HepG2 (cell line): ENCODE results near the gene GZF1. TPM values are rescaled to one million over a fixed set of nuclear protein-coding genes. Genes with fewer than 3 reads are reported as not detected.

Experiments
- BHLHE40 ChIP-seq: IDR thresholded peaks from 2 replicates; pipeline ENCODE4 v1.6.1; 2011; ENCODE audit warnings: low read length, improper control_type of control experiment
- FOXC1 ChIP-seq: sonication (generic); formaldehyde crosslinking; IDR thresholded peaks from 2 replicates; pipeline ENCODE4 v1.8.0; 2022; ENCODE audit warnings: mild to moderate bottlenecking, missing genetic modification reagents, borderline replicate concordance
- GMEB2 ChIP-seq: IDR thresholded peaks from 2 replicates; pipeline ENCODE4 v1.6.1; 2016; ENCODE audit warnings: missing biosample characterization, missing genetic modification reagents, low read depth
- HHEX ChIP-seq: IDR thresholded peaks from 2 replicates; pipeline ENCODE4 v1.6.1; 2016; ENCODE audit warnings: control low read depth
- HOXA5 ChIP-seq: sonication (generic); formaldehyde crosslinking; IDR thresholded peaks from 2 replicates; pipeline ENCODE4 v1.4.0; 2020; ENCODE audit warnings: missing genetic modification reagents
- KLF12 ChIP-seq: sonication (generic); formaldehyde crosslinking; IDR thresholded peaks from 2 replicates; pipeline ENCODE4 v1.4.0; 2020; ENCODE audit warnings: missing genetic modification reagents, borderline replicate concordance
- KLF13 ChIP-seq: sonication (generic); formaldehyde crosslinking; IDR thresholded peaks from 2 replicates; pipeline ENCODE4 v1.4.0; 2020; ENCODE audit warnings: mild to moderate bottlenecking, missing genetic modification reagents
- KLF9 ChIP-seq: IDR thresholded peaks from 2 replicates; pipeline ENCODE4 v1.6.1; 2016; ENCODE audit warnings: low read depth
- MEIS1 ChIP-seq: sonication (generic); formaldehyde crosslinking; IDR thresholded peaks from 2 replicates; pipeline ENCODE4 v1.9.0; 2021; ENCODE audit warnings: mild to moderate bottlenecking, missing genetic modification reagents, moderate library complexity, borderline replicate concordance
- NCOA1 ChIP-seq: sonication (generic); formaldehyde crosslinking; IDR thresholded peaks from 2 replicates; pipeline ENCODE4 v1.9.0; 2021; ENCODE audit warnings: missing genetic modification reagents
- REXO4 ChIP-seq: sonication (generic); formaldehyde crosslinking; IDR thresholded peaks from 2 replicates; pipeline ENCODE4 v1.8.0; 2022; ENCODE audit warnings: missing genetic modification reagents, mild to moderate bottlenecking, borderline replicate concordance
- SMAD3 ChIP-seq: sonication (generic); formaldehyde crosslinking; IDR thresholded peaks from 2 replicates; pipeline ENCODE4 v1.4.0; 2020; ENCODE audit warnings: missing genetic modification reagents
- SMC3 ChIP-seq: IDR thresholded peaks from 2 replicates; pipeline ENCODE4 v1.6.1; 2011; ENCODE audit warnings: low read length, improper control_type of control experiment
- SP140L ChIP-seq: sonication (generic); formaldehyde crosslinking; IDR thresholded peaks from 2 replicates; pipeline ENCODE4 v1.4.0; 2020; ENCODE audit warnings: missing genetic modification reagents, borderline replicate concordance
- TAF1 ChIP-seq: sonication (generic); formaldehyde crosslinking; IDR thresholded peaks from 2 replicates; pipeline ENCODE4 v1.4.0; 2020; ENCODE audit warnings: missing genetic modification reagents
- ZNF260 ChIP-seq: sonication (generic); formaldehyde crosslinking; IDR thresholded peaks from 2 replicates; pipeline ENCODE4 v1.4.0; 2020; ENCODE audit warnings: missing genetic modification reagents, low read depth, mild to moderate bottlenecking, borderline replicate concordance
- ZNF329 ChIP-seq: sonication (generic); formaldehyde crosslinking; IDR thresholded peaks from 2 replicates; pipeline ENCODE4 v1.9.0; 2021; ENCODE audit warnings: low read depth, mild to moderate bottlenecking, missing genetic modification reagents
- ZNF552 ChIP-seq: sonication (generic); formaldehyde crosslinking; IDR thresholded peaks from 2 replicates; pipeline ENCODE4 v1.9.0; 2022; ENCODE audit warnings: missing genetic modification reagents, mild to moderate bottlenecking, borderline replicate concordance
- ZNF746 ChIP-seq: sonication (generic); formaldehyde crosslinking; IDR thresholded peaks from 2 replicates; pipeline ENCODE4 v1.8.0; 2022; ENCODE audit warnings: mild to moderate bottlenecking, missing genetic modification reagents
- ZNF766 ChIP-seq: sonication (generic); formaldehyde crosslinking; IDR thresholded peaks from 2 replicates; pipeline ENCODE4 v1.5.0; 2020; ENCODE audit warnings: missing genetic modification reagents, borderline replicate concordance
- ZNF83 ChIP-seq: sonication (generic); formaldehyde crosslinking; IDR thresholded peaks from 2 replicates; pipeline ENCODE4 v1.4.0; 2020; ENCODE audit warnings: missing genetic modification reagents, mild to moderate bottlenecking, borderline replicate concordance
- polyA plus RNA-seq, 8 experiments: library from polyadenylated mRNA; depleted of rRNA in 3 of 8; stranded (reverse) in 7 of 8; unstranded in 1 of 8; fragments of >200 nt; fragmentation: Illumina TruSeq in 4 of 8; extraction: Trizol in 4 of 8; gene quantifications; 2 replicates each; pipeline versions ENCODE4 v1.2.1 to v1.2.3, GENCODE V29; 2011 to 2016; ENCODE audit warnings: low read depth in 4 of 8, missing spikeins in 1 of 8, mixed read lengths in 1 of 8; ENCODE audit not compliant: insufficient read depth in 1 of 8
- total RNA-seq, 5 experiments: library from RNA; depleted of rRNA; stranded (reverse); fragments of >200 nt; fragmentation: Illumina TruSeq; extraction: Trizol; gene quantifications; 2 replicates each; pipeline ENCODE4 v1.2.3, GENCODE V29; 2016; ENCODE audit warnings: low read depth in 1 of 5
- TF ChIP-seq, protein P1 (sequence below): sonication (generic); formaldehyde crosslinking; IDR thresholded peaks from 2 replicates; pipeline ENCODE4 v1.4.0; 2020; ENCODE audit warnings: missing genetic modification reagents
- TF ChIP-seq, protein P2 (sequence below): sonication (generic); formaldehyde crosslinking; IDR thresholded peaks from 2 replicates; pipeline ENCODE4 v1.5.0; 2020; ENCODE audit warnings: mild to moderate bottlenecking, missing genetic modification reagents
- TF ChIP-seq, protein P3 (sequence below): sonication (generic); formaldehyde crosslinking; IDR thresholded peaks from 2 replicates; pipeline ENCODE4 v1.9.0; 2021; ENCODE audit warnings: missing genetic modification reagents, mild to moderate bottlenecking, borderline replicate concordance
- TF ChIP-seq, protein P4 (sequence below): sonication (generic); formaldehyde crosslinking; IDR thresholded peaks from 2 replicates; pipeline ENCODE4 v1.8.0; 2022; ENCODE audit warnings: mild to moderate bottlenecking, missing genetic modification reagents, borderline replicate concordance

GZF1 gene
- total and polyA plus RNA-seq, 2 of the 13 experiments (the other 11 are each of a cell fraction or from before 2014, with no cell fraction given): 16.9 to 26.0 TPM

GRCh38 chr20:23412026-23412425 lies 50.0 kb downstream of the GZF1 start (continued):
- TF ChIP-seq ZNF83 (CRISPR knock-in tag) (no peak), SMAD3 (0 out of 2 replicates have a peak, but pooled peaks have one; percentile 37), SP140L (no peak), HHEX (0 out of 2 replicates have a peak, but pooled peaks have one; percentile 16), KLF12 (CRISPR knock-in tag) (no peak), FOXC1 (CRISPR knock-in tag) (no peak), ZNF329 (CRISPR knock-in tag) (no peak), ZNF746 (CRISPR knock-in tag) (no peak), TAF1 (CRISPR knock-in tag) (no peak), KLF9 (CRISPR knock-in tag) (no peak), BHLHE40 (no peak), NCOA1 (CRISPR knock-in tag) (no peak), KLF13 (no peak), MEIS1 (CRISPR knock-in tag) (no peak), ZNF260 (CRISPR knock-in tag) (no peak), REXO4 (no peak), ZNF552 (CRISPR knock-in tag) (no peak), HOXA5 (CRISPR knock-in tag) (no peak), GMEB2 (CRISPR knock-in tag) (no peak), ZNF766 (CRISPR knock-in tag) (no peak), SMC3 (no peak)
- TF ChIP-seq, protein P1, sequence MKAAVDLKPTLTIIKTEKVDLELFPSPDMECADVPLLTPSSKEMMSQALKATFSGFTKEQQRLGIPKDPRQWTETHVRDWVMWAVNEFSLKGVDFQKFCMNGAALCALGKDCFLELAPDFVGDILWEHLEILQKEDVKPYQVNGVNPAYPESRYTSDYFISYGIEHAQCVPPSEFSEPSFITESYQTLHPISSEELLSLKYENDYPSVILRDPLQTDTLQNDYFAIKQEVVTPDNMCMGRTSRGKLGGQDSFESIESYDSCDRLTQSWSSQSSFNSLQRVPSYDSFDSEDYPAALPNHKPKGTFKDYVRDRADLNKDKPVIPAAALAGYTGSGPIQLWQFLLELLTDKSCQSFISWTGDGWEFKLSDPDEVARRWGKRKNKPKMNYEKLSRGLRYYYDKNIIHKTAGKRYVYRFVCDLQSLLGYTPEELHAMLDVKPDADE (CRISPR knock-in tag): no peak
- TF ChIP-seq, protein P2, sequence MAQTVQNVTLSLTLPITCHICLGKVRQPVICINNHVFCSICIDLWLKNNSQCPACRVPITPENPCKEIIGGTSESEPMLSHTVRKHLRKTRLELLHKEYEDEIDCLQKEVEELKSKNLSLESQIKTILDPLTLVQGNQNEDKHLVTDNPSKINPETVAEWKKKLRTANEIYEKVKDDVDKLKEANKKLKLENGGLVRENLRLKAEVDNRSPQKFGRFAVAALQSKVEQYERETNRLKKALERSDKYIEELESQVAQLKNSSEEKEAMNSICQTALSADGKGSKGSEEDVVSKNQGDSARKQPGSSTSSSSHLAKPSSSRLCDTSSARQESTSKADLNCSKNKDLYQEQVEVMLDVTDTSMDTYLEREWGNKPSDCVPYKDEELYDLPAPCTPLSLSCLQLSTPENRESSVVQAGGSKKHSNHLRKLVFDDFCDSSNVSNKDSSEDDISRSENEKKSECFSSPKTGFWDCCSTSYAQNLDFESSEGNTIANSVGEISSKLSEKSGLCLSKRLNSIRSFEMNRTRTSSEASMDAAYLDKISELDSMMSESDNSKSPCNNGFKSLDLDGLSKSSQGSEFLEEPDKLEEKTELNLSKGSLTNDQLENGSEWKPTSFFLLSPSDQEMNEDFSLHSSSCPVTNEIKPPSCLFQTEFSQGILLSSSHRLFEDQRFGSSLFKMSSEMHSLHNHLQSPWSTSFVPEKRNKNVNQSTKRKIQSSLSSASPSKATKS (CRISPR knock-in tag): no peak
- TF ChIP-seq, protein P3, sequence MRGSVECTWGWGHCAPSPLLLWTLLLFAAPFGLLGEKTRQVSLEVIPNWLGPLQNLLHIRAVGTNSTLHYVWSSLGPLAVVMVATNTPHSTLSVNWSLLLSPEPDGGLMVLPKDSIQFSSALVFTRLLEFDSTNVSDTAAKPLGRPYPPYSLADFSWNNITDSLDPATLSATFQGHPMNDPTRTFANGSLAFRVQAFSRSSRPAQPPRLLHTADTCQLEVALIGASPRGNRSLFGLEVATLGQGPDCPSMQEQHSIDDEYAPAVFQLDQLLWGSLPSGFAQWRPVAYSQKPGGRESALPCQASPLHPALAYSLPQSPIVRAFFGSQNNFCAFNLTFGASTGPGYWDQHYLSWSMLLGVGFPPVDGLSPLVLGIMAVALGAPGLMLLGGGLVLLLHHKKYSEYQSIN (CRISPR knock-in tag): no peak
- TF ChIP-seq, protein P4, sequence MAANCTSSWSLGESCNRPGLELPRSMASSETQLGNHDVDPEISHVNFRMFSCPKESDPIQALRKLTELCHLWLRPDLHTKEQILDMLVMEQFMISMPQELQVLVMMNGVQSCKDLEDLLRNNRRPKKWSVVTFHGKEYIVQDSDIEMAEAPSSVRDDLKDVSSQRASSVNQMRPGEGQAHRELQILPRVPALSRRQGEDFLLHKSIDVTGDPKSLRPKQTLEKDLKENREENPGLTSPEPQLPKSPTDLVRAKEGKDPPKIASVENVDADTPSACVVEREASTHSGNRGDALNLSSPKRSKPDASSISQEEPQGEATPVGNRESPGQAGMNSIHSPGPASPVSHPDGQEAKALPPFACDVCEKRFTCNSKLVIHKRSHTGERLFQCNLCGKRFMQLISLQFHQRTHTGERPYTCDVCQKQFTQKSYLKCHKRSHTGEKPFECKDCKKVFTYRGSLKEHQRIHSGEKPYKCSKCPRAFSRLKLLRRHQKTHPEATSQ (CRISPR knock-in tag): no peak
